Measurements from ENCODE around the gene ENOX1. TPM values are rescaled to one million over a fixed set of nuclear protein-coding genes. Genes with fewer than 3 reads are reported as not detected.

Gene ENOX1
- total and polyA plus RNA-seq, 2 donors (not counting 3 experiments of a cell fraction or from before 2014, with no cell fraction given): 0.17 to 0.97 TPM

DNA sequence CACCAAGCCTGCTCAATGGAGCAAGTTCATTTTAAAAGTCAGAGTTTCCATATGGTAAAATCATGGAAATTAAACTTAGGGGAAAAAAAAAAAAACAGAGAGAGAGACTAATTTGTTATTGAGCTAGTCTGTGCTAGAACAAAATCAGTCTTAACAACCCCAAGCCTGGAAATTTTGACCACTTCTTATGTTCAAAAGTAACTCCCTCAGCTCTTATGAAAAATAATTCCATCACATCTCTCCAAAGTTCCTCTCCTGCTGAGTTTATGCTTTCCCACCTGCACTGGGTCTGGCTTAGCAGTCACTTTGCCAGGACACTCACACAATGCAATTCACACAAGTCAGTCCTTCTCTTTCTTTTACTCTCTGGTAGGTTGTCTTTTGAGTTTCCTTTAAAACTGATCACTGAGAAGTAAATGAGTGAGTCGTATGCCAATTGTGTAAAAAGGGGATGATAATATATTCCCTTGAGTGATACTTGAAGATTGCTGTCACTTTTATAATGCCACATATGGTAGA, 92.6 kb downstream of the ENOX1 start:
- no peak overlapping the region for H3K4me3 ChIP-seq (replicated peaks in 1 of 3; ENCODE audit: insufficient read depth in 1 of 3, low read depth in 1 of 3, low read length in 3 of 3)
- no peaks in the 10 kb centered on the region for H3K9me1 ChIP-seq (replicated peaks; ENCODE audit: control insufficient read depth, extremely low read depth, insufficient read depth, low read length)
- no peak overlapping the region for H3K4me2 ChIP-seq (ENCODE audit: insufficient read depth, low read length)
- POLR2A ChIA-PET: no interaction called here
- H3K4me1 ChIP-seq (ENCODE audit: control insufficient read depth, extremely low read depth, insufficient read depth, low read length): no peaks in the 10 kb centered on the region
- no peak overlapping the region for H3K27ac ChIP-seq (ENCODE audit: insufficient read depth, low read depth, low read length)
- TF ChIP-seq FOS (IDR thresholded peaks at IDR 0.05; ENCODE audit: borderline replicate concordance, insufficient read depth, low read length): no peak
- no peak for TF ChIP-seq JUN (IDR thresholded peaks at IDR 0.05; ENCODE audit: borderline replicate concordance, insufficient read depth, insufficient read length, low read depth)
- TF ChIP-seq, protein P1, sequence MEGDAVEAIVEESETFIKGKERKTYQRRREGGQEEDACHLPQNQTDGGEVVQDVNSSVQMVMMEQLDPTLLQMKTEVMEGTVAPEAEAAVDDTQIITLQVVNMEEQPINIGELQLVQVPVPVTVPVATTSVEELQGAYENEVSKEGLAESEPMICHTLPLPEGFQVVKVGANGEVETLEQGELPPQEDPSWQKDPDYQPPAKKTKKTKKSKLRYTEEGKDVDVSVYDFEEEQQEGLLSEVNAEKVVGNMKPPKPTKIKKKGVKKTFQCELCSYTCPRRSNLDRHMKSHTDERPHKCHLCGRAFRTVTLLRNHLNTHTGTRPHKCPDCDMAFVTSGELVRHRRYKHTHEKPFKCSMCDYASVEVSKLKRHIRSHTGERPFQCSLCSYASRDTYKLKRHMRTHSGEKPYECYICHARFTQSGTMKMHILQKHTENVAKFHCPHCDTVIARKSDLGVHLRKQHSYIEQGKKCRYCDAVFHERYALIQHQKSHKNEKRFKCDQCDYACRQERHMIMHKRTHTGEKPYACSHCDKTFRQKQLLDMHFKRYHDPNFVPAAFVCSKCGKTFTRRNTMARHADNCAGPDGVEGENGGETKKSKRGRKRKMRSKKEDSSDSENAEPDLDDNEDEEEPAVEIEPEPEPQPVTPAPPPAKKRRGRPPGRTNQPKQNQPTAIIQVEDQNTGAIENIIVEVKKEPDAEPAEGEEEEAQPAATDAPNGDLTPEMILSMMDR (IDR thresholded peaks at IDR 0.05; ENCODE audit: extremely low read depth in 1 of 2, insufficient read depth in 1 of 2, low read depth in 1 of 2, low read length in 2 of 2): no peak
- no peak for TF ChIP-seq MYC (IDR thresholded peaks at IDR 0.05; ENCODE audit: low read depth, low read length)
- no peak for TF ChIP-seq POLR2AphosphoS5 (IDR thresholded peaks at IDR 0.05; ENCODE audit: insufficient read depth, low read depth, low read length)
- TF ChIP-seq, protein P2, sequence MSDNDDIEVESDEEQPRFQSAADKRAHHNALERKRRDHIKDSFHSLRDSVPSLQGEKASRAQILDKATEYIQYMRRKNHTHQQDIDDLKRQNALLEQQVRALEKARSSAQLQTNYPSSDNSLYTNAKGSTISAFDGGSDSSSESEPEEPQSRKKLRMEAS (IDR thresholded peaks at IDR 0.05; ENCODE audit: insufficient read depth, insufficient read length): no peak
- no peak for TF ChIP-seq POLR2A (IDR thresholded peaks at IDR 0.05; ENCODE audit: low read depth, low read length)
- TF ChIP-seq GATA2 (IDR thresholded peaks at IDR 0.05; ENCODE audit: insufficient read depth, insufficient read length, low read depth, low read length): no peak
- TF ChIP-seq EZH2 (IDR thresholded peaks at IDR 0.05; ENCODE audit: borderline replicate concordance, low read depth, low read length, severe bottlenecking): no peak
- H3K27me3 ChIP-seq (ENCODE audit: control insufficient read depth in 2 of 2, insufficient read depth in 2 of 2, low read length in 2 of 2): peaks cover 0 to 2% of the 10 kb centered on the region in 2 experiments
- FAIRE-seq (no peak), DNase-seq (ENCODE audit: low read depth, low spot score) (no peak)
- dilution Hi-C loops (cut with MboI; ENCODE audit: extremely low pct_ligation_motif_present, low sequenced_read_pairs) (no loop called here), intact Hi-C loops (cut with micrococcal nuclease) (no loop called here)
- no peak overlapping the region for H2AFZ ChIP-seq (ENCODE audit: low read depth, low read length)
- BruUV-seq (replicated peaks): no TSS peak
- no peaks in the 10 kb centered on the region for H3K79me2 ChIP-seq (ENCODE audit: control insufficient read depth, insufficient read depth, low read length)
- H3K36me3 ChIP-seq (ENCODE audit: control insufficient read depth in 2 of 2, extremely low read depth in 1 of 2, insufficient read depth in 2 of 2, low read length in 2 of 2): no peaks in the 10 kb centered on the region
- no peaks in the 10 kb centered on the region for H4K20me1 ChIP-seq (replicated peaks; ENCODE audit: control insufficient read depth, extremely low read depth, insufficient read depth, low read length)
- CTCF ChIA-PET: interaction anchor here (0.7 kb wide), 1 partner anchor 35 kb away, joined by 3 read pairs; no protein-coding TSS in a partner anchor
- no peak overlapping the region for H3K9ac ChIP-seq (replicated peaks; ENCODE audit: extremely low read depth, insufficient read depth, low read length)
- H3K9me3 ChIP-seq (replicated peaks; ENCODE audit: control insufficient read depth, insufficient read depth, low read length): no peaks in the 10 kb centered on the region
